Raji (cell line): ENCODE measurements around the gene PCP4.

Experiments used
- POLR2A ChIP-seq: IDR thresholded peaks from 2 replicates; pipeline ENCODE4 v1.6.1; 2011; ENCODE audit warnings: low read depth, low read length, control low read depth; ENCODE audit not compliant: insufficient read depth

The PCP4 gene

GRCh38 chr21:39852021-39852721 is 15.1 kb upstream of the PCP4 start:
- no peak for TF ChIP-seq POLR2A

GRCh38 chr21:39852726-39853500 is 14.3 kb upstream of the PCP4 start:
- no peak for TF ChIP-seq POLR2A

- TF ChIP-seq POLR2A = no peak
Measured at GRCh38 chr21:39854572-39854971, 12.7 kb upstream of the PCP4 start.

- no peak for TF ChIP-seq POLR2A
Measured at GRCh38 chr21:39855595-39855994, 11.6 kb upstream of the PCP4 start.

GRCh38 chr21:39860600-39860999 is 6.6 kb upstream of the PCP4 start:
- no peak for TF ChIP-seq POLR2A

GRCh38 chr21:39863111-39863510 is 4.1 kb upstream of the PCP4 start:
- TF ChIP-seq POLR2A = no peak

GRCh38 chr21:39866093-39866492 is 1.1 kb upstream of the PCP4 start:
- TF ChIP-seq POLR2A = no peak

- TF ChIP-seq POLR2A = no peak
Measured at GRCh38 chr21:39869141-39869818, 2.0 kb downstream of the PCP4 start.

GRCh38 chr21:39873687-39874086 is 6.4 kb downstream of the PCP4 start:
- no peak for TF ChIP-seq POLR2A

GRCh38 chr21:39874206-39874605 is 7.0 kb downstream of the PCP4 start:
- no peak for TF ChIP-seq POLR2A

GRCh38 chr21:39874759-39875158 is 7.5 kb downstream of the PCP4 start:
- TF ChIP-seq POLR2A = no peak

GRCh38 chr21:39881661-39882060 is 14.4 kb downstream of the PCP4 start:
- no peak for TF ChIP-seq POLR2A

GRCh38 chr21:39882151-39882838 is 15.1 kb downstream of the PCP4 start:
- no peak for TF ChIP-seq POLR2A

GRCh38 chr21:39882839-39883195 is 15.6 kb downstream of the PCP4 start:
- no peak for TF ChIP-seq POLR2A

GRCh38 chr21:39885119-39885848 is 18.0 kb downstream of the PCP4 start:
- TF ChIP-seq POLR2A = no peak
